Sigmoid colon (tissue), 4 donors: Measurements from ENCODE around the gene TRIM6.

Experiments
- CTCF ChIP-seq, 4 experiments: fragments of 450-650 bp in 3 of 4; fragments of 200-600 bp in 1 of 4; IDR thresholded peaks; one replicate each; pipeline ENCODE4 v1.5.1; 2016 to 2019; ENCODE audit warnings: antibody characterized with exemption in 4 of 4, mild to moderate bottlenecking in 3 of 4, moderate library complexity in 2 of 4
- EP300 ChIP-seq, 4 donors: sonication (generic); formaldehyde crosslinking; IDR thresholded peaks; one replicate each; pipeline ENCODE4 v1.6.1; 2017; ENCODE audit warnings: antibody characterized with exemption in 4 of 4
- POLR2A ChIP-seq, 2 donors: fragments of 450-650 bp; IDR thresholded peaks; one replicate each; pipeline ENCODE4 v1.6.1; 2016; ENCODE audit warnings: antibody characterized with exemption in 2 of 2, mild to moderate bottlenecking in 2 of 2, moderate library complexity in 2 of 2

GRCh38 chr11:5592615-5593014 lies 3.8 kb upstream of the TRIM6 start:
- TF ChIP-seq POLR2A (IDR thresholded peaks at IDR 0.05) (no peak), CTCF (IDR thresholded peaks at IDR 0.05) (no peak), EP300 (IDR thresholded peaks at IDR 0.05) (no peak)
